Endodermal cell (in vitro differentiated cells): Measurements from ENCODE around the gene SMARCA2. TPM values are rescaled to one million over a fixed set of nuclear protein-coding genes. Genes with fewer than 3 reads are reported as not detected.

ENCODE experiments used
- DNase-seq: peaks from one replicate; pipeline ENCODE4 v3.0.0-alpha.2; 2017
- H3K27ac ChIP-seq: 2 replicates; pipeline ENCODE4 v1.5.1; 2013; ENCODE audit warnings: mild to moderate bottlenecking, low read depth, low read length, moderate library complexity
- H3K27me3 ChIP-seq: 2 replicates; pipeline ENCODE4 v1.6.1; 2013; ENCODE audit warnings: mild to moderate bottlenecking, low read length, moderate library complexity; ENCODE audit not compliant: insufficient read depth, control insufficient read depth, poor library complexity, severe bottlenecking
- H3K36me3 ChIP-seq: 2 replicates; pipeline ENCODE4 v1.7.0; 2013; ENCODE audit warnings: mild to moderate bottlenecking, low read length, moderate library complexity; ENCODE audit not compliant: control insufficient read depth, insufficient read depth
- H3K4me1 ChIP-seq: one replicate; pipeline ENCODE4 v1.7.0; 2013; ENCODE audit warnings: low read length; ENCODE audit not compliant: control insufficient read depth, insufficient read depth
- H3K4me3 ChIP-seq: 2 replicates; pipeline ENCODE4 v1.5.1; 2013; ENCODE audit warnings: mild to moderate bottlenecking, low read length, moderate library complexity
- H3K9ac ChIP-seq: 2 replicates; pipeline ENCODE4 v1.6.1; 2013; ENCODE audit warnings: mild to moderate bottlenecking, low read length, moderate library complexity; ENCODE audit not compliant: poor library complexity, severe bottlenecking; ENCODE audit errors: extremely low read depth
- H3K9me3 ChIP-seq: 2 replicates; pipeline ENCODE4 v1.6.1; 2013; ENCODE audit warnings: mild to moderate bottlenecking, low read length, moderate library complexity; ENCODE audit not compliant: control insufficient read depth
- H3K27ac Mint-ChIP-seq: 2 replicates; pipeline ENCODE4 v1.8.0; 2020; ENCODE audit warnings: mixed read lengths
- H3K27me3 Mint-ChIP-seq: 2 replicates; pipeline ENCODE4 v1.8.0; 2021; ENCODE audit warnings: mild to moderate bottlenecking, mixed read lengths; ENCODE audit not compliant: insufficient read depth
- H3K36me3 Mint-ChIP-seq: 2 replicates; pipeline ENCODE4 v1.8.0; 2020; ENCODE audit warnings: low read depth, mixed read lengths
- H3K4me1 Mint-ChIP-seq: 2 replicates; pipeline ENCODE4 v1.8.0; 2020; ENCODE audit warnings: mixed read lengths
- H3K4me3 Mint-ChIP-seq: 2 replicates; pipeline ENCODE4 v1.8.0; 2020; ENCODE audit warnings: mild to moderate bottlenecking, moderate library complexity, mixed read lengths
- H3K9me3 Mint-ChIP-seq: 2 replicates; pipeline ENCODE4 v1.8.0; 2020; ENCODE audit warnings: mild to moderate bottlenecking, mixed read lengths
- CTCF ChIP-seq: fragments of 200-600 bp; sonication (generic); conservative IDR thresholded peaks from 2 replicates; pipeline ENCODE4 v1.5.0; 2021; ENCODE audit warnings: antibody characterized with exemption, mild to moderate bottlenecking
- WGBS, 2 experiments: methylation state at CpG; one replicate each; pipeline versions ENCODE4 v1.1.5 to v1.1.7; 2013; ENCODE audit warnings: missing lambda C conversion rate in 2 of 2, mixed read lengths in 1 of 2; ENCODE audit not compliant: insufficient coverage in 1 of 2, insufficient read length in 1 of 2; 5-methylcytosine and 5-hydroxymethylcytosine counted together
- total RNA-seq, 2 donors: library from RNA; stranded (reverse); fragmentation: NEBNext Ultra II Directional in 1 of 2; extraction: Animal tissue kit (Norgen Biotek cat#: 25700) in 1 of 2; gene quantifications; 2 replicates in 1 of 2; 3 replicates in 1 of 2; pipeline ENCODE4 v1.2.1, GENCODE V29; 2021

SMARCA2 gene
- total RNA-seq, 2 donors from 2014 or later = 2.6 to 8.6 TPM

GRCh38 chr9:2096376-2096970 is 81.3 kb downstream of the SMARCA2 start:
- no peak overlapping the region for H3K4me3 Mint-ChIP-seq
- no peaks in the 10 kb centered on the region for H3K9me3 Mint-ChIP-seq

GRCh38 chr9:2106666-2107065 is 91.5 kb downstream of the SMARCA2 start:
- DNase-seq = no peak
- TF ChIP-seq CTCF = no peak
- Histone ChIP-seq H3K36me3 (no peaks in the 10 kb centered on the region), H3K27ac (no peak overlapping the region), H3K4me1 (no peaks in the 10 kb centered on the region), H3K9me3 (no peaks in the 10 kb centered on the region), H3K9ac (no peak overlapping the region), H3K4me3 (no peak overlapping the region), H3K27me3 (no peaks in the 10 kb centered on the region)
- no peaks in the 10 kb centered on the region for H3K36me3 Mint-ChIP-seq
- H3K27me3 Mint-ChIP-seq = no peaks in the 10 kb centered on the region
- no peak overlapping the region for H3K27ac Mint-ChIP-seq
- WGBS, 2 experiments = 78 to 100% methylated on average over 1 of the region's 1 CpG
- H3K4me3 Mint-ChIP-seq = no peak overlapping the region
- H3K9me3 Mint-ChIP-seq = no peaks in the 10 kb centered on the region
- H3K4me1 Mint-ChIP-seq = peaks cover 14% of the 10 kb centered on the region

More at GRCh38 chr9:2096376-2096970, 81.3 kb downstream of the SMARCA2 start:
- Histone ChIP-seq H3K9me3 (no peaks in the 10 kb centered on the region), H3K4me1 (no peaks in the 10 kb centered on the region), H3K27me3 (no peaks in the 10 kb centered on the region), H3K36me3 (no peaks in the 10 kb centered on the region), H3K9ac (no peak overlapping the region), H3K27ac (no peak overlapping the region), H3K4me3 (no peak overlapping the region)
- no peak for DNase-seq
- Mint-ChIP-seq H3K36me3 (no peaks in the 10 kb centered on the region), H3K4me1 (no peaks in the 10 kb centered on the region), H3K27ac (no peak overlapping the region), H3K27me3 (no peaks in the 10 kb centered on the region)
- WGBS, 2 experiments = 92 to 93% methylated on average over 5 to 6 of the region's 6 CpGs
- no peak for TF ChIP-seq CTCF

- Histone ChIP-seq H3K27ac (no peak overlapping the region), H3K4me1 (no peaks in the 10 kb centered on the region), H3K4me3 (no peak overlapping the region), H3K36me3 (no peaks in the 10 kb centered on the region), H3K9ac (no peak overlapping the region), H3K9me3 (no peaks in the 10 kb centered on the region), H3K27me3 (no peaks in the 10 kb centered on the region)
- DNase-seq = no peak
- no peaks in the 10 kb centered on the region for H3K9me3 Mint-ChIP-seq
- H3K36me3 Mint-ChIP-seq = no peaks in the 10 kb centered on the region
- H3K4me3 Mint-ChIP-seq = no peak overlapping the region
- H3K4me1 Mint-ChIP-seq = peaks cover 14% of the 10 kb centered on the region
- TF ChIP-seq CTCF = no peak
- 93 to 98% methylated on average over 5 of the region's 5 CpGs for WGBS, 2 experiments
- H3K27me3 Mint-ChIP-seq = no peaks in the 10 kb centered on the region
- no peak overlapping the region for H3K27ac Mint-ChIP-seq
Observed at GRCh38 chr9:2107906-2108451, 92.8 kb downstream of the SMARCA2 start.
